MM.1S (cell line): Measurements from ENCODE around the gene PTPRG.

Experiments used
- CTCF ChIP-seq: fragments of 300-600 bp; sonication (generic); IDR thresholded peaks from 2 replicates; pipeline ENCODE4 v1.5.1; 2016; ENCODE audit warnings: antibody characterized with exemption, low read length, mixed read lengths
- EZH2 ChIP-seq: fragments of 300-600 bp; sonication (generic); optimal IDR thresholded peaks from 2 replicates; pipeline ENCODE3; 2017; ENCODE audit warnings: low read depth, mild to moderate bottlenecking, antibody characterized with exemption, low read length, mixed read lengths

GRCh38 chr3:62154457-62155148 is 593.2 kb downstream of the PTPRG start:
- TF ChIP-seq CTCF, result no peak
- no peak for TF ChIP-seq EZH2
